Measurements from ENCODE around the gene CCDC127.
A peak's percentile ranks its signal among the peaks of the same experiment; 100 is the strongest.
"Not testable (repeated sequence)": the region's sequence is repeated elsewhere in the genome, so short reads cannot be mapped to it uniquely, and the experiment has no call there.

CCDC127 gene, protein sequence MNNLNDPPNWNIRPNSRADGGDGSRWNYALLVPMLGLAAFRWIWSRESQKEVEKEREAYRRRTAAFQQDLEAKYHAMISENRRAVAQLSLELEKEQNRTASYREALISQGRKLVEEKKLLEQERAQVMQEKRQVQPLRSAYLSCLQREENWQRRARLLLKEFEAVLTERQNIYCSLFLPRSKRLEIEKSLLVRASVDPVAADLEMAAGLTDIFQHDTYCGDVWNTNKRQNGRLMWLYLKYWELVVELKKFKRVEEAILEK

DNA sequence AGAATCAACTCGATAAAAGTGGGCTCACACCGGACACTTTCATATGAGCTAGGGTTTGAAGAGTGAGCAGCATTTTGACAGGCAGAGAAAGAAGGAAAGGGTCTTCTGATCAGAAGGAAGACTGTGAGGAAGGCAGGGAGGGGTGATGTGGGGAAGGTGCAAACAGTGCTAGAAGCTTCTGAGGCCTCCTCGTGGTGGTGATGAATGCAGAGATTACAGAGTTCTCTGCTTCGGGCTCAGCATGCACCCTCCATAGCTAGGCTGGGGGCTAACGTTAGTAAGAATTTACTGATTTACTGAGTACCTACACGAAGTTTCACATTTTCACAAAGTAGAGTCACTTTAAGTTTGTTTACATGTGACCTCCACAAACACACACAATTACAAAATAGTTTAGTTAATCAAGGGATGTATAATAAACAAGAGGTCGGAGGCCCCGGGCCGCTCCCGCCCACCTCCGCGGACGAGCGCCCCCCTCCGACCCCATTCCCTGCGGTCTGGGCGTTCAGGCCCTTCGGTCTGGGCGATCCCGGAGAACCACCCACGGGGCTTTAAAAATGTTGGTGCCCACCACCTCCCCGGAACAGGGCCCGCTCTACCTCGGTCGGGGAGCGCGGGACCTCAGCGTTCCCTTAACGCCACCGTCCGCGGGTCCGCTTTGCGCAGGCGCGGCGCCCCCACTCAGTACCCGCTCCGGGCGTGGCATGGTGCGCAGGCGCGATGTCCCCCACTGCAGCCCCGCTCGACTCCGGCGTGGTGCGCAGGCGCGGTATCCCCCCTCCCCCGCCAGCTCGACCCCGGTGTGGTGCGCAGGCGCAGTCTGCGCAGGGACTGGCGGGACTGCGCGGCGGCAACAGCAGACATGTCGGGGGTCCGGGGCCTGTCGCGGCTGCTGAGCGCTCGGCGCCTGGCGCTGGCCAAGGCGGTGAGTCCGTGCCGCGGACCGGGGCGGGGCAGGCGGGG lies at the start of gene CCDC127, which contains the start of gene SDHA:
TSS of gene CCDC127 (minus strand) at position 660 of the 963 bp plus-strand sequence. CDS start 1,304 bp downstream, outside the sequence.
TSS of gene SDHA (plus strand) at position 827 of the 963 bp plus-strand sequence. CDS start at position 863, 36 bp downstream.
- DNase-seq (ENCODE audit: low read depth in 2 of 2), result peak; percentile 95 to 97

DNA sequence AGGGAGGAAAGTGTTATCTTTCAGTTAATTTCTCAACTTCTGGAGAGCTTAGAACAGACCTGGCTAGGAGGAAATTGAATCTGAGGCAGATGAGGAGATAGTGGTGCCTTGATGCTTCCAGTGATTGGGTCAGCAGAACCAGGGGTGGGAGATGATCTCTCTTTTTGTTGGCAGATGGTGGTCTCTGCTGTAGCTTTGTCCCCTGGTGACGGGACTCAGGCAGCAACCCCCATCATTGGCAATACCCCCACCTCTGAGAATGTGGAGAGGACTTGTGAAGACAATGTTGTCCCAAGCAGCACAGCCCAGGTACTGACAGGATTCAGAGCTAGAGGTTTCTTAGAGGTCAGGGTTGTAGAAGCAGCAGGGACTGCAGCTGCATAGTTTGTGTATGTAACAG lies 49.8 kb upstream of the CCDC127 start:
- no peak for DNase-seq (ENCODE audit: low read depth in 2 of 2)

DNA sequence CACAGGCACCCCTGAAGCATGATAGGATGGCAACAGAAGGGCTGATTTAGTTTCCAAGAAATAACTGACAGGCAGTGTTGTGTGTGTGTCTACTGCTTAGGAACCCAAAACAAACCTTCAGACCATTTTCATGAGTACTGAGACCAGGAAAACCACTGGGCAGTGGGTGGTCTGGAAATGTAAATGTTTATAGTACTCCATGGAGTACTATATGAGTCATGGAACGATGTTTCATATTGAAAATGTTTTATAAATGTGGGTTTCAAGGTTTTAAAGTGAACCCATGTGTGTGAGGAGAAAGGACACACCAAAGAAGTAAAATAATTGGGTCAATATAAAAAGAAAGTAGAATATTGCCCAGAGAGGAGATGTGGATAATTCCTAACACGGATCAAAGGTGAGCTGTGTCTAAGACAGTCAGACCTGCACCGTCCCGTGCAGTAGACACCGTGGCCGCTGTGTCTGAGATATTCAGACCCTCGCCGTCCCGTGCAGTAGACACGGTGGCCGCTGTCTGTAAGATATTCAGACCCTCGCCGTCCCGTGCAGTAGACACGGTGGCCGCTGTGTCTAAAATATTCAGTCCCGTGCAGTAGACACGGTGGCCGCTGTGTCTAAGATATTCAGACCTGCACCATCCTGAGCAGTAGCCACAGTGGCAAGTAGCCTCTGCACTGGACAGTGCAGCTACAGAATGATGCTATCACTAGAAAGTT lies 48.5 kb upstream of the CCDC127 start:
- not testable (repeated sequence) for DNase-seq (ENCODE audit: low read depth in 2 of 2)

DNA sequence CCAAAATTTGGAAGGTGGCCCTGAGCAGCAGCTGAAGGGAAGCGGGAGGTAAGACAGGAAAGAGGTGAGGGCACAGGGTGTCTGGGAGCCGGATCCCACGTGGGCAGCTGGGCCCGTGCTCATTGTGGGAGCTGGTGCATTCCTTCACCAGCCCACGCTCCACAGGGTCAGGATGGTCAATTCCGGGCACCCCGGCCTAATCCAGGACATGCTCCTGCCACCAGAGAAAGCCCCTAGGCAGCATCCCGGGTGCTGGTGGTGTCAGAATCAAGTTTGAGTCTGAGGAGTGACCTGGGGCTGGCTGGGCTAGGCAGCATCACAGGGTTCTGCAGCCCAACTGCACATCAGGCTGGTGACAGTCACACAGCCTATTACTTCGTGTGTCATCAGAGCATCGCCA lies 46.4 kb upstream of the CCDC127 start:
- no peak for DNase-seq (ENCODE audit: low read depth in 2 of 2)

DNA sequence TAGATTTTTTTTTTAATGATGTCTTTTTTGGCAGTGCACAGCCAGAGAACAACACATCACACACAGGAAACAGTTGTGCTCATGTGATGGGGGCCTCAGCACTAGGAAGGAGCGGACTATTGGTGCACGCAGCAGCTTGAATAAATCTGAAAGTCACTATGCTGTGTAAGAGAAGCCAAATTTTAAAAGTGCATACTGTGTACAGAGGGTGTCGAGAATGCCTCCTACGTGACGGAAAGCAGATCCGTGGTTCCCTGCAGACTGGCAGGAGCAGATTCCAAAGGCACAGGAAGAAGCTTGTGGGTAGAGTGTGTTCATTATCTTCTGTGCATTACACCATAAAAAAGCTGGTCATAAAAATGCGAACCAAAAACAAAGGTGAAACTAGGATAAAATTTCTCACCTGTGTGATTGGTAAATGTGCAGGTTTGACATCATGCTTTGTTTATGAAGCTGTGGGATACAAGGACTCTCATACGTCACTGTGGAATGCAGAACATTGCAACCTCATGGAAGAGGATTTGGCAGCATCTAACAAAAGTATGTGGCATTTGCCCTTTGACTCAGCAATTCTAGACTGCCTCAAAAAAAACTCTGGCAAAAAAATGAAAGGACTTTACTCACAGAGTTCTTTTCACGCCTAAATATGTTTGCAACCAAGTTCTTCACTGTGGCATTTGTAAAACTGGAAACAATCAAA lies 45.5 kb upstream of the CCDC127 start:
- not testable (repeated sequence) for DNase-seq (ENCODE audit: low read depth in 2 of 2)

DNA sequence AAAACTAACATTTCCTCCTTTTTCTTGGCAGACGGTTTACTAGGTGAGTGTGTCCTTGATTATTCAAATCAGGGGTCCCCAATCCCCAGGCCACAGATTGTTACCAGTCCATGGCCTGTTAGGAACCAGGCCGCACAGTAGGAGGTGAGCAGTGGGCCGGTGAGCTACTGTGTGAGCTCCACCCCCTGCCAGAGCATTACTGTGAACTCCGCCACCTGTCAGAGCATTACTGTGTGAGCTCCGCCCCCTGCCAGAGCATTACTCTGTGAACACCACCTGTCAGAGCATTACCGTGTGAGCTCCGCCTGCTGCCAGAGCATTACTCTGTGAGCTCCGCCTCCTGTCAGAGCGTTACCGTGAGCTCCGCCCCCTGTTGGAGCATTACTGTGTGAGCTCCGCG lies 39.2 kb upstream of the CCDC127 start:
- DNase-seq (ENCODE audit: low read depth in 2 of 2), result no peak

DNA sequence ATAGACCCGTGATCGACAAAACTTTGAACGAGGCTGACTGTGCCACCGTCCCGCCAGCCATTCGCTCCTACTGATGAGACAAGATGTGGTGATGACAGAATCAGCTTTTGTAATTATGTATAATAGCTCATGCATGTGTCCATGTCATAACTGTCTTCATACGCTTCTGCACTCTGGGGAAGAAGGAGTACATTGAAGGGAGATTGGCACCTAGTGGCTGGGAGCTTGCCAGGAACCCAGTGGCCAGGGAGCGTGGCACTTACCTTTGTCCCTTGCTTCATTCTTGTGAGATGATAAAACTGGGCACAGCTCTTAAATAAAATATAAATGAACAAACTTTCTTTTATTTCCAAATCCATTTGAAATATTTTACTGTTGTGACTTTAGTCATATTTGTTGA lies 38.4 kb upstream of the CCDC127 start:
- DNase-seq (ENCODE audit: low read depth in 2 of 2), result not testable (repeated sequence)

DNA sequence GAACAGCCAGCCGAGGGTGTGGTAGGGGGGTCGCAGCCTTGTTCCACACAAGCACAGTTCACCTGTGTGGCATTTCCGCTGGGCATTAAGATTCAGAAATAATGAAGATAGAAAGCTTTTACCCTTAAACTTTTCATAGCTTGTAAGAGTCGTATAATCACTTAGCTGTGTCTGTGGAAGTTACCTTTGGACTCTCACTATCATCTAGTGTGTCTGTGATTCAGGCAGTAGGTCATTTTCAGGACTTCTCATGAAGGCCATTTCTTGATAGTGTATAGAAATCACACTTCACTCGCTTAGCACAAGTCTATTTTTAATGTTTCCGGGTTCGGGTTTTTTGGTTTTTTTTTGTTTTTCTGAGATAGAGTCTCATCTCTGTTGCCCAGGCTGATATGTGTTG lies 37.2 kb upstream of the CCDC127 start:
- not testable (repeated sequence) for DNase-seq (ENCODE audit: low read depth in 2 of 2)

DNA sequence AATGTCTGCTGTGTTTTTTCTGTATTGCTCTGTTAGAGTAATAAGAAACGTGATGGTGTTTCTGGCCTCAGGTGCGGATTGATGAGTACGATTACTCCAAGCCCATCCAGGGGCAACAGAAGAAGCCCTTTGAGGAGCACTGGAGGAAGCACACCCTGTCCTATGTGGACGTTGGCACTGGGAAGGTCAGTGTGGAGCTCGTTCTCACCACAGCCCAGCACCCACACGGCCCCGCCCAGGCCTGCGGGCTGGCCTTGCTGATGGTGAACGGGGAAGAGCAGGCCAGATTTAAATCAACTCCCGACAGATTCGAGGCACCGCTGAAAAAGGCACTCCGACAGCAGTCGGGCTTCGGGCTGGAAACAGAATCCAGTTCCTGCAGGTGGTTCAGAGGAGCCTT lies 36.4 kb upstream of the CCDC127 start:
- DNase-seq (ENCODE audit: low read depth in 2 of 2), result not testable (repeated sequence)

DNA sequence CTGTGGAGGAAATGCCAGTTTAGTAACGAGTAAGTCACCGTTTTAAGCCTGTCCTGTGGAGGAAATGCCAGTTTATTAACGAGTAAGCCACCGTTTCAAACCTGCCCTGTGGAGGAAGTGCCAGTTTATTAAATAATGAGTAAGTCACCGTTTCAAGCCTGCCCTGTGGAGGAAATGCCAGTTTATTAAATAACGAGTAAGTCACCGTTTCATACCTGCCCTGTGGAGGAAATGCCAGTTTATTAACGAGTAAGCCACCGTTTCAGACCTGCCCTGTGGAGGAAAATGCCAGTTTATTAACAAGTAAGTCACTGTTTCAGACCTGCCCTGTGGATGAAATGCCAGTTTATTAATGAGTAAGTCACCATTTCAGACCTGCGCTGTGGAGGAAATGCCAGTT lies 34.6 kb upstream of the CCDC127 start:
- DNase-seq (ENCODE audit: low read depth in 2 of 2), result no peak

DNA sequence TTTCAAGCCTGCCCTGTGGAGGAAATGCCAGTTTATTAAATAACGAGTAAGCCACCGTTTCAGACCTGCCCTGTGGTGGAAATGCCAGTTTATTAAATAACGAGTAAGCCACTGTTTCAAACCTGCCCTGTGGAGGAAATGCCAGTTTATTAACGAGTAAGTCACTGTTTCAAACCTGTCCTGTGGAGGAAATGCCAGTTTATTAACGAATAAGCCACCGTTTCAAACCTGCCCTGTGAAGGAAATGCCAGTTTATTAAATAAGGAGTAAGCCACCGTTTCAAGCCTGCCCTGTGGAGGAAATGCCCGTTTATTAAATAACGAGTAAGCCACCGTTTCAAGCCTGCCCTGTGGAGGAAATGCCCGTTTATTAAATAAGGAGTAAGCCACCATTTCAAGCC lies 34.0 kb upstream of the CCDC127 start:
- DNase-seq (ENCODE audit: low read depth in 2 of 2), result not testable (repeated sequence)

DNA sequence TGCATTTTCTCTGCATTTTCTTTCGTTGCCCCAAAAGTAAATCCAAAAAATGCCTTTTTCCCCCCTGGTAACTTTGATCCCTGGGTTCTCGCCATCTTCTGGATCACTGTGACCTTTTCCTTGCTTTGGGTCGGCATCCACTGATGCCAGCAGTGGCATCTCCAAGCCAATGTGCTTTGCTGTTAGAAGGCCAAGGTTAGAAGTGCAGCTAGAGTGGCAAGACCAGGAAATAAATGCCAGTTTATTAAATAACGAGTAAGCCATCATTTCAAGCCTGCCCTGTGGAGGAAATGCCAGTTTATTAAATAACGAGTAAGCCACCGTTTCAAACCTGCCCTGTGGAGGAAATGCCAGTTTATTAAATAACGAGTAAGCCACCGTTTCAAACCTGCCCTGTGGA lies 33.6 kb upstream of the CCDC127 start:
- DNase-seq (ENCODE audit: low read depth in 2 of 2), result not testable (repeated sequence)

DNA sequence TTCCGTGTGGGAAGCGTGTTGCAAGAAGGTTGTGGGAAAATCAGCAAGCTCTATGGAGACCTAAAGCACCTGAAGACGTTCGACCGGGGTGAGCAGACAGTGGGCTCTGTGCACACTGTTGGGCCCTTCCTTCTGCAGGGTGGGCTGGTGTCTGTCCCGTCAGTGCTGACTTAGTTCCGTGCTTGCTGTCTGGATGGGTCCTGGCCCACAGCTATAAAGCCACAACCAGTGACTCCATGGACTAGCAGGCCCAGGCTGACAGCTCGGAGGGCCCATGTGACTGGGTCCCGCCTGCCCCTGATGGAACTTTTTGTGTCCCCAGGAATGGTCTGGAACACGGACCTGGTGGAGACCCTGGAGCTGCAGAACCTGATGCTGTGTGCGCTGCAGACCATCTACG lies 33.1 kb upstream of the CCDC127 start:
- not testable (repeated sequence) for DNase-seq (ENCODE audit: low read depth in 2 of 2)

DNA sequence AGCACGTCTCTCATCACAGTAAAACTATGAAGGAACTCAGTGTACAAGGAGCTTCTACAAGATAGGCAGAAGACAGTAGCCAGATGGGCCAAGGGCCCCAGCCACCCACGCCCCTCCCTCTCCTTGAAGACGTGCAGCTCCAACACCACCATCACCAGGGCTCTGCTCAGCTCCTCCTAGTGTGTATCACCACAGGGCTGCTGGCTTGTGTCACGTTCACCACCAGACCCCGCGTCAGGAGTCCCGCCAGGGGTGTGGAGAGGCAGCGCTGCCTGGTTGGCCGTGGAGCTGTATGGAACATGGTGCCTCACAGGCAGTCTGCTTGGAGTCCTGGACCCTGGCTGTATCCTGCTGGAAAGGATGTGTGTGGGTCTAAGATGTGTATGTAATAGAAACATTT lies 32.4 kb upstream of the CCDC127 start:
- not testable (repeated sequence) for DNase-seq (ENCODE audit: low read depth in 2 of 2)

DNA sequence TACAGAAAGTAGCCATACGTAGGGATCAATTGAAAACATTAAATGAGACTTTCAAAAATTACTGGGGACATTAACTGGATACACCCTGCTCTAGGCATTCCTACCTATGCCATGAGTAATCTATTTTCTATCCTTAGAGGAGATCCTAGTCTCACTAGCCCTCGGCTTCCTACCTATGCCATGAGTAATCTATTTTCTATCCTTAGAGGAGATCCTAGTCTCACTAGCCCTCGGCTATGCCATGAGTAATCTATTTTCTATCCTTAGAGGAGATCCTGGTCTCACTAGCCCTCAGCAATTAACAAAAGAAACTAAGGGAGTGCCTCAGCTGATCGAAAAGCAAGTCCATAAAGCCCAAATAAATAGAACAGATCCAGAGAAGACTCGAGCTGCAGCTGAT lies 27.8 kb upstream of the CCDC127 start:
- not testable (repeated sequence) for DNase-seq (ENCODE audit: low read depth in 2 of 2)

DNA sequence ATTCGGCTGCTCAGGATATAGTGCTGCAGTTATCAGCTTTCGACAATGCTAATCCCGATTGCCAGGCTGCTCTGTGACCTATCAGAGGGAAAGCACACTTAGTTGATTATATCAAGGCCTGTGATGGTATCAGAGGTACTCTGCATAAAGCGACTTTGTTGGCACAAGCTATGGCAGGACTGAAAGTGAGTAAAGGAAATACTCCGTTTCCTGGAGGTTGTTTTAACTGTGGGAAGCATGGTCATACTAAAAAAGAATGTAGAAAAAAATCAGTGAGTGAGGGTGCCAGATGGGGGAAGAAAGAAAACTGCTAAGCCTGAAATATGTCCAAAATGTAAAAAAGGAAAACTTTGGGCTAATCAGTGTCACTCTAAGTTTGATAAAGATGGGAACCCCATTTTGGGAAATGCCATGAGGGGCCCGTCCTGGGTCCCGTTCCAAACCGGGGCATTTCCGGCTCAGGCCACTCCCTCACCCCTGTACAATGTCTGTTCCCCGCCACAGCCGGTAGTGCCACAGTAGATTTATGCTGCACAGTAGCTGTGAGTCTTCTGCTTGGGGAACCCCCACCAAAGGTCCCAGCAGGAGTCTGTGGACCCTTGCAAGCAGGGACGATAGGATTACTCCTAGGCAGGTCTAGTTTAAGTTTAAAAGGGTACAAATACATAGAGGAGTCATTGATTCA lies 25.9 kb upstream of the CCDC127 start:
- not testable (repeated sequence) for DNase-seq (ENCODE audit: low read depth in 2 of 2)

DNA sequence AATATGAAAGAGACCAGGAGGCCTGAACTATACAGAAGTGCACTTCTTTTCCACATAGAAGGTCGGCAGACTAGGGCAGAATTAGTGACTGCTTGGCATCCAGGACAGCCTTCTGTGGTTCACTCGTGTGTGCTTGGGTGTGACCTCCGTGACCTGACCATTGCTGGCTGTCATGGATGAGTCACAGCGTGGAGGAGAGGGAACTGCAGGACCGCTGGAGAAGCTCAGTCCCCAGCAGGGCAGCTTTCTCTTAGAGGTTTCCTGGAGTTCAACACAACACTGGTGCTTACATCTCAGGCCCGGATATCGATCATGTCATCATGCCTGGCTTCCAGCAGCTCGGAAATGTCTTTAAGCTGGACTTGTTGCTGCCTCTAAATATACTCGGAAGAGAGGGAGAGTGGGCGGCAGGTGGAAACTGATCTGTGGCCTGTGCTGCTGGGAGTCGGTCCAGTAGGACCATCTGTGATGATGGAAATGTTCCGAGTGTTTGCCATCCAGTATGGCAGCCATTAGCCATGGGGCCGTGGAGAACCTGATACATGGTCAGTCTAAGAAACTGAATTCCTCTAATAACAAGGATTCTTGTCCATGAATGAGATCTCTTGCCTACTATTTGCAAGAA lies 23.2 kb upstream of the CCDC127 start:
- not testable (repeated sequence) for DNase-seq (ENCODE audit: low read depth in 2 of 2)

DNA sequence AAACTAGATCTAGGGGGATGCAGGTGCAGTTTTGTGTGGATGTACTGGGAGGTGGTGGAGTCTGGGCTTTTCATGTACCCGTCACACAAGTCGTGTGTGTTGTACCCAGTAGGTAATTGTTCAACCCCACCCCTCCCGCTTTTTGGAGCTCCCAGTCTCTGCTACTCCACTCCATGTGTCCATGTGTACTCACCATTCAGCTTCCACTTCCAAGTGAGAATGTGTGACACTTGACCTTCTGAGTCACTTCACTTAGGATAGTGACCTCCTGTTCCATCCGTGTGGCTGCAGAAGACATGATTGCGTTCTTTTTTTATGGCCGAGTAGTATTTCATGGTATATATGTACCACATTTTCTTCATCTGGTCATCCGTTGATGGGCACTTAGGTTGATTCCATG lies 22.6 kb upstream of the CCDC127 start:
- DNase-seq (ENCODE audit: low read depth in 2 of 2), result not testable (repeated sequence)

DNA sequence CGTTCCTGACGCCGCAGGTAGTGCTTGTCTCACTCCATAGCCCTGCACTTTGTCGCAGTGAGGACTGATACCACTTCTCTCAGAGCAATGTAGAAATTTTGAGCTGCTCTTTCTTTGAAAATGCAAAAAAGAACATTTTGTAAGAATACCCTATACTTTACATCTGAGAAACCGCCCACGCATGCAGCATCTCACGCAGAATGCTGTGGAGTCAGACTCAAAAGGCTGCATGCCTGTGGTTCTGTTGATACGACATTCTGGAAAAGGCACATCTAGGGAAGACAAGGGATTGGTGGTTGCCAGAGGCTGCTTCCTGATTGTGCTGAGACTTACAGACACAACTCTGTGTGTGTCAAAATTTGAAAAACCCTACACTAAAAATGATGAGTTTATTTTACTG lies 20.0 kb upstream of the CCDC127 start:
- not testable (repeated sequence) for DNase-seq (ENCODE audit: low read depth in 2 of 2)

DNA sequence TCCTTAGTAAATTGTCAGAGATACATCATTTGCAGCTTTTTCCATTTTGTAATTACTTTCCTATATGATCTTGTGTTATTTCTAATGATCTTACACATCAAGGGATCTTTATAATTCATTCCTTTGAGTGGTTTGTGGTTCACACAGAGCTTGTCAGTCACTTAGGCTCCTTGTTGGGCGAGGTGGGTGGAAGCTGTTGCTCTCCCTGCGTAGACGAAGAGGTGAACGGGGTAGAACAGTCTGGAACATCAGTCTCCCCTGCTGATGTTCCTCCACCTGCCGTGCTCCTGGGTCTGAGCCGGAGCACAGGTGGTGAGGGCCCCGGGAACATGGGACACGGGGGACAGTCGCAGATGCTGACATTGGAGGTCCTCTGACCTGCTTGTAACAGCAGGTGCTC lies 17.6 kb upstream of the CCDC127 start:
- DNase-seq (ENCODE audit: low read depth in 2 of 2), result not testable (repeated sequence)

Measured in stimulated activated CD4-positive, alpha-beta T cell treated with anti-CD3 and anti-CD28 coated beads, Interleukin-15, amount 100 ng/mL, for 48 hours (primary cell).